GM12878 (cell line): ENCODE data around the gene DUSP22. TPM values are rescaled to one million over a fixed set of nuclear protein-coding genes. Genes with fewer than 3 reads are reported as not detected.

Experiments used
- BRCA1 ChIP-seq: IDR thresholded peaks from 2 replicates; pipeline ENCODE4 v1.6.1; 2011; ENCODE audit warnings: low read depth, low read length, improper control_type of control experiment
- CBX3 ChIP-seq: fragments of 200-600 bp; sonication (generic); IDR thresholded peaks from 2 replicates; pipeline ENCODE4 v1.6.1; 2016; ENCODE audit warnings: low read depth, borderline replicate concordance
- CEBPB ChIP-seq, 2 experiments: fragments of 150-350 bp in 1 of 2; IDR thresholded peaks; 2 replicates each; pipeline ENCODE4 v1.6.1; 2012 to 2014; ENCODE audit warnings: low read depth in 2 of 2, low read length in 2 of 2, borderline replicate concordance in 1 of 2, inconsistent platforms in 1 of 2
- CHD1 ChIP-seq: IDR thresholded peaks from 2 replicates; pipeline ENCODE4 v1.6.1; 2012; ENCODE audit warnings: low read depth, low read length, improper control_type of control experiment
- CHD2 ChIP-seq: IDR thresholded peaks from 2 replicates; pipeline ENCODE4 v1.6.1; 2011; ENCODE audit warnings: low read depth, low read length, improper control_type of control experiment, borderline replicate concordance
- CTCF ChIP-seq, 3 experiments: IDR thresholded peaks in 2 of 3; conservative IDR thresholded peaks in 1 of 3; 2 replicates each; pipeline ENCODE4 v1.5.1; 2011; ENCODE audit warnings: low read depth in 3 of 3, low read length in 3 of 3, mild to moderate bottlenecking in 3 of 3, control low read depth in 2 of 3, moderate library complexity in 2 of 3, inconsistent platforms in 1 of 3, mixed read lengths in 1 of 3; ENCODE audit not compliant: control insufficient read depth in 2 of 3, insufficient read depth in 1 of 3; ENCODE audit errors: extremely low read depth in 1 of 3
- DPF2 ChIP-seq: fragments of 450-650 bp; IDR thresholded peaks from 2 replicates; pipeline ENCODE4 v1.6.1; 2017; ENCODE audit warnings: mild to moderate bottlenecking
- EGR1 ChIP-seq, 2 experiments: IDR thresholded peaks; 1 replicate in 1 of 2; 2 replicates in 1 of 2; pipeline ENCODE4 v1.6.1; 2011 to 2012; ENCODE audit warnings: low read depth in 2 of 2, low read length in 2 of 2, borderline replicate concordance in 1 of 2, mild to moderate bottlenecking in 1 of 2, moderate library complexity in 1 of 2
- ELK1 ChIP-seq: IDR thresholded peaks from 2 replicates; pipeline ENCODE4 v1.6.1; 2012; ENCODE audit warnings: low read depth, low read length, improper control_type of control experiment
- EZH2 ChIP-seq: IDR thresholded peaks from 2 replicates; pipeline ENCODE4 v1.6.1; 2012; ENCODE audit warnings: low read depth, mild to moderate bottlenecking, control low read depth, inconsistent platforms, low read length, borderline replicate concordance; ENCODE audit not compliant: control insufficient read depth
- IKZF1 ChIP-seq: fragments of 450-650 bp; conservative IDR thresholded peaks from 2 replicates; pipeline ENCODE4 v1.6.1; 2017; ENCODE audit warnings: antibody characterized with exemption, mild to moderate bottlenecking
- KLF5 ChIP-seq: fragments of 450-650 bp; IDR thresholded peaks from 2 replicates; pipeline ENCODE4 v1.6.1; 2014; ENCODE audit warnings: mild to moderate bottlenecking; ENCODE audit not compliant: partially characterized antibody
- LARP7 ChIP-seq: fragments of 450-650 bp; IDR thresholded peaks from 2 replicates; pipeline ENCODE4 v1.6.1; 2017; ENCODE audit warnings: mild to moderate bottlenecking
- NFXL1 ChIP-seq: fragments of 450-650 bp; IDR thresholded peaks from 2 replicates; pipeline ENCODE4 v1.6.1; 2017; ENCODE audit warnings: antibody characterized with exemption, mild to moderate bottlenecking, borderline replicate concordance
- PAX5 ChIP-seq: IDR thresholded peaks from 2 replicates; pipeline ENCODE4 v1.6.1; 2011; ENCODE audit warnings: low read depth, low read length, borderline replicate concordance
- PAX8 ChIP-seq: fragments of 450-650 bp; IDR thresholded peaks from 2 replicates; pipeline ENCODE4 v1.6.1; 2017; ENCODE audit warnings: mild to moderate bottlenecking, moderate library complexity
- POLR2AphosphoS2 ChIP-seq: IDR thresholded peaks from 2 replicates; pipeline ENCODE4 v1.6.1; 2011; ENCODE audit warnings: low read depth, mild to moderate bottlenecking, low read length, improper control_type of control experiment, moderate library complexity
- POU2F2 ChIP-seq: IDR thresholded peaks from 3 replicates; pipeline ENCODE4 v1.6.1; 2011; ENCODE audit warnings: low read depth, mild to moderate bottlenecking, low read length, borderline replicate concordance
- SPI1 ChIP-seq: IDR thresholded peaks from 2 replicates; pipeline ENCODE4 v1.6.1; 2011; ENCODE audit warnings: low read depth, mild to moderate bottlenecking, low read length, moderate library complexity, borderline replicate concordance; ENCODE audit not compliant: insufficient read depth
- USF1 ChIP-seq: IDR thresholded peaks from 2 replicates; pipeline ENCODE4 v1.6.1; 2011; ENCODE audit warnings: borderline replicate concordance, low read depth, mild to moderate bottlenecking, moderate library complexity, mixed read lengths, low read length; ENCODE audit not compliant: insufficient read depth; ENCODE audit errors: extremely low read length
- USF2 ChIP-seq: IDR thresholded peaks from 2 replicates; pipeline ENCODE4 v1.6.1; 2011; ENCODE audit warnings: low read depth, low read length, improper control_type of control experiment, borderline replicate concordance
- WRNIP1 ChIP-seq: IDR thresholded peaks from 2 replicates; pipeline ENCODE4 v1.6.1; 2011; ENCODE audit warnings: low read depth, low read length, improper control_type of control experiment, borderline replicate concordance
- YY1 ChIP-seq: IDR thresholded peaks from 2 replicates; pipeline ENCODE4 v1.6.1; 2011; ENCODE audit warnings: low read depth, mild to moderate bottlenecking, low read length
- ZBED1 ChIP-seq: IDR thresholded peaks from 2 replicates; pipeline ENCODE4 v1.6.1; 2016; ENCODE audit warnings: borderline replicate concordance
- ZNF24 ChIP-seq: fragments of 450-650 bp; IDR thresholded peaks from 2 replicates; pipeline ENCODE4 v1.6.1; 2017; ENCODE audit warnings: antibody characterized with exemption, mild to moderate bottlenecking
- polyA plus RNA-seq, 11 experiments: library from polyadenylated mRNA; depleted of rRNA in 4 of 11; unstranded in 6 of 11; stranded (reverse) in 5 of 11; fragments of >200 nt; fragmentation: Nextera tagmentation in 4 of 11; fragmentation: Illumina TruSeq in 1 of 11; extraction: Ambion mirVana in 4 of 11; extraction: Trizol in 1 of 11; gene quantifications; 1 replicate in 1 of 11; 2 replicates in 10 of 11; pipeline versions ENCODE4 v1.2.1 to v1.2.3, GENCODE V29; 2011 to 2016; ENCODE audit warnings: inconsistent platforms in 2 of 11, missing spikeins in 2 of 11, low read depth in 1 of 11
- total RNA-seq, 4 experiments: library from RNA; depleted of rRNA in 3 of 4; stranded (reverse); fragments of >200 nt in 3 of 4; fragmentation: Illumina TruSeq in 1 of 4; extraction: Trizol in 1 of 4; gene quantifications; 2 replicates each; pipeline versions ENCODE4 v1.2.1 to v1.2.3, GENCODE V29; 2013 to 2021

The DUSP22 gene
- total and polyA plus RNA-seq, 10 of the 15 experiments (the other 5 are each of a cell fraction or from before 2014, with no cell fraction given) = 78.9 to 156 (median 107) TPM

- TF ChIP-seq POU2F2 = peak; percentile 39; the same call in 1 of the 3 replicates
- peak; percentile 57; the same call in 1 of the 2 replicates for TF ChIP-seq POLR2AphosphoS2
- TF ChIP-seq NFXL1 = no peak
- no peak for TF ChIP-seq WRNIP1
- no peak; the same call in 1 of the 2 replicates for TF ChIP-seq YY1
- TF ChIP-seq USF1 = no peak
- no peak for TF ChIP-seq USF2
- TF ChIP-seq PAX8 = no peak
- no peak for TF ChIP-seq ELK1
- no peak for TF ChIP-seq LARP7
- TF ChIP-seq IKZF1 = no peak
- no peak for TF ChIP-seq EZH2
- TF ChIP-seq EGR1 (IDR thresholded peaks at IDR 0.05; ENCODE audit: borderline replicate concordance in 1 of 2, low read depth in 2 of 2, low read length in 2 of 2) = peak in 1 of 2 experiments; percentile 22; a peak in 1 of 3 replicates
- TF ChIP-seq CTCF (IDR thresholded peaks at IDR 0.05 in 2 of 3, conservative IDR thresholded peaks at IDR 0.05 in 1 of 3; ENCODE audit: control insufficient read depth in 2 of 3, extremely low read depth in 1 of 3, insufficient read depth in 1 of 3, low read depth in 3 of 3, low read length in 3 of 3) = no peak
- TF ChIP-seq SPI1 = no peak
- TF ChIP-seq KLF5 = no peak
- no peak for TF ChIP-seq ZNF24
- no peak for TF ChIP-seq CBX3
- no peak for TF ChIP-seq DPF2
- peak; percentile 12; the same call in 1 of the 2 replicates for TF ChIP-seq CHD2
- TF ChIP-seq ZBED1 = peak; percentile 38; the same call in 1 of the 2 replicates
- TF ChIP-seq BRCA1 = no peak
- no peak for TF ChIP-seq PAX5
- peak; percentile 37 for TF ChIP-seq CHD1
- no peak; a peak in 1 of 4 replicates for TF ChIP-seq CEBPB (IDR thresholded peaks at IDR 0.05; ENCODE audit: borderline replicate concordance in 1 of 2, low read depth in 2 of 2, low read length in 2 of 2)
Observed at GRCh38 chr6:293193-294174, 1.2 kb downstream of the DUSP22 start (continued).
